Skeletal muscle tissue (tissue), 4 donors: ENCODE results near the gene PPFIBP1. TPM values are rescaled to one million over a fixed set of nuclear protein-coding genes. Genes with fewer than 3 reads are reported as not detected.

Source experiments
- H3K27ac ChIP-seq: one replicate; pipeline ENCODE4 v1.7.0; 2013; ENCODE audit warnings: mild to moderate bottlenecking, low read depth, low read length, inconsistent platforms
- H3K27me3 ChIP-seq, 3 donors: one replicate each; pipeline ENCODE4 v1.7.0; 2013; ENCODE audit warnings: low read length in 3 of 3; ENCODE audit not compliant: control insufficient read depth in 3 of 3, insufficient read depth in 3 of 3
- H3K36me3 ChIP-seq, 3 donors: one replicate each; pipeline ENCODE4 v1.7.0; 2013; ENCODE audit warnings: low read length in 3 of 3; ENCODE audit not compliant: control insufficient read depth in 3 of 3, insufficient read depth in 3 of 3
- H3K4me1 ChIP-seq, 3 donors: one replicate each; pipeline ENCODE4 v1.7.0; 2013; ENCODE audit warnings: low read length in 3 of 3, mild to moderate bottlenecking in 3 of 3; ENCODE audit not compliant: control insufficient read depth in 3 of 3, insufficient read depth in 3 of 3
- H3K4me3 ChIP-seq, 3 donors: one replicate each; pipeline ENCODE4 v1.7.0; 2013; ENCODE audit warnings: low read length in 3 of 3
- H3K9ac ChIP-seq, 3 donors: one replicate each; pipeline ENCODE4 v1.7.0; 2013; ENCODE audit warnings: low read length in 3 of 3, mild to moderate bottlenecking in 3 of 3, moderate library complexity in 2 of 3, low read depth in 1 of 3
- H3K9me3 ChIP-seq, 3 donors: one replicate each; pipeline ENCODE4 v1.7.0; 2013; ENCODE audit warnings: low read length in 3 of 3; ENCODE audit not compliant: control insufficient read depth in 3 of 3
- total RNA-seq: library from RNA; depleted of rRNA; stranded (reverse); fragments of >200 nt; gene quantifications from one replicate; pipeline ENCODE4 v1.2.3, GENCODE V29; 2014
- donor health status: Osteomylitis.

The PPFIBP1 gene
- total RNA-seq, 1 donor from 2014 or later: 49.1 TPM

- no peak overlapping the region for H3K27ac ChIP-seq
- H3K9me3 ChIP-seq: no peaks in the 10 kb centered on the region
- no peak overlapping the region for H3K9ac ChIP-seq
- H3K4me3 ChIP-seq: no peak overlapping the region
- peaks cover 0 to 6% (median 0%) of the 10 kb centered on the region in 3 donors for H3K4me1 ChIP-seq
- peaks cover 17 to 45% (median 19%) of the 10 kb centered on the region in 3 donors for H3K36me3 ChIP-seq
- no peaks in the 10 kb centered on the region for H3K27me3 ChIP-seq
Observed at GRCh38 chr12:27666510-27666909, 142.5 kb downstream of the PPFIBP1 start.

GRCh38 chr12:27667540-27667939, 143.5 kb downstream of the PPFIBP1 start:
- Histone ChIP-seq H3K36me3 (peaks cover 14 to 41% (median 18%) of the 10 kb centered on the region in 3 donors), H3K27ac (no peak overlapping the region)

GRCh38 chr12:27672051-27672450, 148.0 kb downstream of the PPFIBP1 start:
- H3K27me3 ChIP-seq: no peaks in the 10 kb centered on the region
- peaks cover 0 to 15% (median 14%) of the 10 kb centered on the region in 3 donors for H3K4me1 ChIP-seq
- peaks cover 16 to 33% (median 25%) of the 10 kb centered on the region in 3 donors for H3K36me3 ChIP-seq
- no peak overlapping the region for H3K4me3 ChIP-seq
- H3K9me3 ChIP-seq: no peaks in the 10 kb centered on the region
- peak overlapping the region; percentile 42 for H3K27ac ChIP-seq
- H3K9ac ChIP-seq: no peak overlapping the region

More at GRCh38 chr12:27667540-27667939, 143.5 kb downstream of the PPFIBP1 start:
- Histone ChIP-seq H3K4me3 (no peak overlapping the region), H3K27me3 (no peaks in the 10 kb centered on the region), H3K9ac (no peak overlapping the region), H3K4me1 (peaks cover 0 to 6% (median 2%) of the 10 kb centered on the region in 3 donors), H3K9me3 (no peaks in the 10 kb centered on the region)

GRCh38 chr12:27672643-27673042, 148.6 kb downstream of the PPFIBP1 start:
- Histone ChIP-seq H3K27me3 (no peaks in the 10 kb centered on the region), H3K27ac (peak overlapping the region; percentile 42), H3K4me1 (peaks cover 0 to 15% (median 10%) of the 10 kb centered on the region in 3 donors), H3K36me3 (peaks cover 15 to 32% (median 25%) of the 10 kb centered on the region in 3 donors), H3K4me3 (no peak overlapping the region), H3K9me3 (no peaks in the 10 kb centered on the region), H3K9ac (peak overlapping the region in 1 of 3 donors; percentile 19)

GRCh38 chr12:27673101-27673718, 149.2 kb downstream of the PPFIBP1 start:
- Histone ChIP-seq H3K36me3 (peaks cover 10 to 29% (median 19%) of the 10 kb centered on the region in 3 donors), H3K4me3 (no peak overlapping the region), H3K4me1 (peaks cover 0 to 15% (median 8%) of the 10 kb centered on the region in 3 donors), H3K9me3 (no peaks in the 10 kb centered on the region), H3K9ac (peak overlapping the region in 2 of 3 donors; percentile 19 to 40), H3K27ac (peak overlapping the region; percentile 42), H3K27me3 (no peaks in the 10 kb centered on the region)

- H3K27me3 ChIP-seq: no peaks in the 10 kb centered on the region
- H3K36me3 ChIP-seq: peaks cover 14 to 28% (median 15%) of the 10 kb centered on the region in 3 donors
- H3K4me1 ChIP-seq: peaks cover 0 to 15% (median 8%) of the 10 kb centered on the region in 3 donors
- no peak overlapping the region for H3K27ac ChIP-seq
- H3K4me3 ChIP-seq: no peak overlapping the region
- H3K9ac ChIP-seq: no peak overlapping the region
- H3K9me3 ChIP-seq: no peaks in the 10 kb centered on the region
Observed at GRCh38 chr12:27674989-27675388, 151.0 kb downstream of the PPFIBP1 start.

GRCh38 chr12:27680619-27681018, 156.6 kb downstream of the PPFIBP1 start:
- no peaks in the 10 kb centered on the region for H3K27me3 ChIP-seq
- no peak overlapping the region for H3K4me3 ChIP-seq
- H3K4me1 ChIP-seq: no peaks in the 10 kb centered on the region
- no peak overlapping the region for H3K27ac ChIP-seq
- no peaks in the 10 kb centered on the region for H3K9me3 ChIP-seq
- H3K36me3 ChIP-seq: peaks cover 20 to 57% (median 47%) of the 10 kb centered on the region in 3 donors
- no peak overlapping the region for H3K9ac ChIP-seq

GRCh38 chr12:27682534-27682933, 158.5 kb downstream of the PPFIBP1 start:
- Histone ChIP-seq H3K9ac (no peak overlapping the region), H3K4me1 (no peaks in the 10 kb centered on the region), H3K9me3 (no peaks in the 10 kb centered on the region), H3K4me3 (no peak overlapping the region), H3K27me3 (no peaks in the 10 kb centered on the region), H3K27ac (no peak overlapping the region), H3K36me3 (peaks cover 17 to 51% (median 42%) of the 10 kb centered on the region in 3 donors)

- no peaks in the 10 kb centered on the region for H3K4me1 ChIP-seq
- no peak overlapping the region for H3K4me3 ChIP-seq
- no peak overlapping the region for H3K9ac ChIP-seq
- H3K9me3 ChIP-seq: no peaks in the 10 kb centered on the region
- no peak overlapping the region for H3K27ac ChIP-seq
- peaks cover 29 to 62% (median 61%) of the 10 kb centered on the region in 3 donors for H3K36me3 ChIP-seq
- H3K27me3 ChIP-seq: no peaks in the 10 kb centered on the region
Observed at GRCh38 chr12:27685274-27685673, 161.3 kb downstream of the PPFIBP1 start.

- H3K9me3 ChIP-seq: no peaks in the 10 kb centered on the region
- peaks cover 32 to 62% (median 58%) of the 10 kb centered on the region in 3 donors for H3K36me3 ChIP-seq
- no peak overlapping the region for H3K27ac ChIP-seq
- no peak overlapping the region for H3K4me3 ChIP-seq
- no peaks in the 10 kb centered on the region for H3K27me3 ChIP-seq
- no peak overlapping the region for H3K9ac ChIP-seq
- H3K4me1 ChIP-seq: no peaks in the 10 kb centered on the region
Observed at GRCh38 chr12:27686147-27686546, 162.1 kb downstream of the PPFIBP1 start.
